Peyer's patch (tissue), 4 donors: Measurements from ENCODE around the gene GASK1B. TPM values are rescaled to one million over a fixed set of nuclear protein-coding genes. Genes with fewer than 3 reads are reported as not detected.

Experiments
- DNase-seq, 3 donors: peaks; one replicate each; pipeline ENCODE4 v3.0.0-alpha.2; 2017 to 2019
- H3K27ac ChIP-seq, 4 donors: fragments of 200-600 bp; sonication (generic); one replicate each; pipeline ENCODE4 v1.5.1; 2016 to 2019
- H3K27me3 ChIP-seq, 2 donors: fragments of 200-600 bp; sonication (generic); one replicate each; pipeline ENCODE4 v1.5.1; 2019
- H3K36me3 ChIP-seq, 3 donors: fragments of 200-600 bp; sonication (generic); one replicate each; pipeline ENCODE4 v1.5.1; 2016 to 2019
- H3K4me1 ChIP-seq, 4 donors: fragments of 200-600 bp; sonication (generic); one replicate each; pipeline ENCODE4 v1.5.1; 2016 to 2019
- H3K4me3 ChIP-seq, 4 donors: fragments of 200-600 bp; sonication (generic); 1 replicate in 3 of 4; 2 replicates in 1 of 4; pipeline ENCODE4 v1.5.1; 2016 to 2019; ENCODE audit warnings: mild to moderate bottlenecking in 1 of 4
- H3K9me3 ChIP-seq, 4 donors: fragments of 200-600 bp; sonication (generic); one replicate each; pipeline ENCODE4 v1.5.1; 2016 to 2019; ENCODE audit warnings: mild to moderate bottlenecking in 1 of 4
- CTCF ChIP-seq, 6 experiments: fragments of 450-650 bp in 4 of 6; fragments of 200-600 bp in 2 of 6; sonication (generic) in 1 of 6; IDR thresholded peaks; one replicate each; pipeline ENCODE4 v1.5.1; 2017 to 2019; ENCODE audit warnings: antibody characterized with exemption in 6 of 6, mild to moderate bottlenecking in 3 of 6, moderate library complexity in 1 of 6
- POLR2A ChIP-seq, 2 donors: fragments of 450-650 bp; IDR thresholded peaks; one replicate each; pipeline ENCODE4 v1.5.1; 2017; ENCODE audit warnings: antibody characterized with exemption in 2 of 2, mild to moderate bottlenecking in 2 of 2, moderate library complexity in 2 of 2
- total RNA-seq, 4 donors: library from RNA; depleted of rRNA; stranded (reverse); fragments of >200 nt; gene quantifications; one replicate each; pipeline ENCODE4 v1.1.0, GENCODE V29; 2016

Gene GASK1B
- total RNA-seq, 4 donors from 2014 or later: 8.8 to 59.4 (median 10.1) TPM

- H3K36me3 ChIP-seq: no peaks in the 10 kb centered on the region
- H3K4me3 ChIP-seq: peak overlapping the region in 1 of 4 donors; percentile 13
- H3K27me3 ChIP-seq: no peaks in the 10 kb centered on the region
- no peak for DNase-seq
- TF ChIP-seq CTCF (IDR thresholded peaks at IDR 0.05) (no peak), POLR2A (IDR thresholded peaks at IDR 0.05) (no peak)
- peak overlapping the region in 2 of 4 donors; percentile 16 to 25 for H3K27ac ChIP-seq
- no peaks in the 10 kb centered on the region for H3K4me1 ChIP-seq
- no peaks in the 10 kb centered on the region for H3K9me3 ChIP-seq
Measured at GRCh38 chr4:158164768-158165213, 8.0 kb downstream of the GASK1B start.

GRCh38 chr4:158163941-158164767 is 8.7 kb downstream of the GASK1B start:
- H3K27me3 ChIP-seq: no peaks in the 10 kb centered on the region
- H3K4me1 ChIP-seq: no peaks in the 10 kb centered on the region
- H3K9me3 ChIP-seq: no peaks in the 10 kb centered on the region
- DNase-seq: no peak
- peak overlapping the region in 2 of 4 donors; percentile 16 to 25 for H3K27ac ChIP-seq
- H3K4me3 ChIP-seq: peak overlapping the region in 1 of 4 donors; percentile 13
- TF ChIP-seq CTCF (IDR thresholded peaks at IDR 0.05): no peak
- no peak for TF ChIP-seq POLR2A (IDR thresholded peaks at IDR 0.05)
- H3K36me3 ChIP-seq: no peaks in the 10 kb centered on the region

- H3K4me1 ChIP-seq: no peaks in the 10 kb centered on the region
Measured at GRCh38 chr4:158162631-158163030, 10.2 kb downstream of the GASK1B start.

GRCh38 chr4:158161551-158162354 is 11.1 kb downstream of the GASK1B start:
- DNase-seq: no peak
- Histone ChIP-seq H3K27me3 (no peaks in the 10 kb centered on the region), H3K36me3 (no peaks in the 10 kb centered on the region), H3K4me3 (no peak overlapping the region), H3K9me3 (no peaks in the 10 kb centered on the region), H3K27ac (peak overlapping the region in 2 of 4 donors; percentile 22 to 29), H3K4me1 (no peaks in the 10 kb centered on the region)
- TF ChIP-seq CTCF (IDR thresholded peaks at IDR 0.05): no peak
- TF ChIP-seq POLR2A (IDR thresholded peaks at IDR 0.05): no peak

More at GRCh38 chr4:158162631-158163030, 10.2 kb downstream of the GASK1B start:
- no peaks in the 10 kb centered on the region for H3K27me3 ChIP-seq
- H3K4me3 ChIP-seq: no peak overlapping the region
- no peak for TF ChIP-seq POLR2A (IDR thresholded peaks at IDR 0.05)
- TF ChIP-seq CTCF (IDR thresholded peaks at IDR 0.05): no peak
- no peaks in the 10 kb centered on the region for H3K9me3 ChIP-seq
- no peaks in the 10 kb centered on the region for H3K36me3 ChIP-seq
- H3K27ac ChIP-seq: peak overlapping the region in 1 of 4 donors; percentile 20
- no peak for DNase-seq

- H3K4me3 ChIP-seq: no peak overlapping the region
- H3K9me3 ChIP-seq: no peaks in the 10 kb centered on the region
- H3K36me3 ChIP-seq: no peaks in the 10 kb centered on the region
- DNase-seq: no peak
- H3K4me1 ChIP-seq: peaks cover 0 to 3% (median 0%) of the 10 kb centered on the region in 4 donors
- H3K27me3 ChIP-seq: no peaks in the 10 kb centered on the region
- TF ChIP-seq POLR2A (IDR thresholded peaks at IDR 0.05): no peak
- no peak for TF ChIP-seq CTCF (IDR thresholded peaks at IDR 0.05)
- no peak overlapping the region for H3K27ac ChIP-seq
Measured at GRCh38 chr4:158159718-158160094, 13.1 kb downstream of the GASK1B start.
